Tibial nerve (tissue), 4 donors: ENCODE results near the gene GNAL. TPM values are rescaled to one million over a fixed set of nuclear protein-coding genes. Genes with fewer than 3 reads are reported as not detected.

ENCODE experiments used
- DNase-seq, 2 donors: peaks; one replicate each; pipeline ENCODE4 v3.0.0-alpha.2; 2019; ENCODE audit warnings: low spot score in 2 of 2
- H3K27ac ChIP-seq, 4 donors: fragments of 200-600 bp; sonication (generic) in 3 of 4; one replicate each; pipeline ENCODE4 v1.5.1; 2017 to 2019; ENCODE audit warnings: mild to moderate bottlenecking in 1 of 4
- H3K27me3 ChIP-seq, 2 donors: fragments of 200-600 bp; sonication (generic) in 1 of 2; one replicate each; pipeline versions ENCODE4 v1.5.1 to v1.6.0; 2017 to 2019
- H3K36me3 ChIP-seq, 3 donors: fragments of 200-600 bp; sonication (generic); one replicate each; pipeline ENCODE4 v1.5.1; 2018 to 2019
- H3K4me1 ChIP-seq, 4 donors: fragments of 200-600 bp; sonication (generic) in 3 of 4; one replicate each; pipeline ENCODE4 v1.5.1; 2017 to 2019
- H3K4me3 ChIP-seq, 4 donors: fragments of 200-600 bp; sonication (generic) in 3 of 4; one replicate each; pipeline ENCODE4 v1.5.1; 2017 to 2019; ENCODE audit warnings: mild to moderate bottlenecking in 1 of 4, moderate library complexity in 1 of 4
- H3K9me3 ChIP-seq, 4 donors: fragments of 200-600 bp; sonication (generic) in 3 of 4; one replicate each; pipeline ENCODE4 v1.5.1; 2017 to 2019
- CTCF ChIP-seq, 5 experiments: fragments of 200-600 bp in 3 of 5; fragments of 450-650 bp in 2 of 5; sonication (generic) in 3 of 5; IDR thresholded peaks; one replicate each; pipeline ENCODE4 v1.5.1; 2016 to 2019; ENCODE audit warnings: antibody characterized with exemption in 5 of 5, mild to moderate bottlenecking in 3 of 5, moderate library complexity in 2 of 5
- EP300 ChIP-seq, 2 donors: sonication (generic); formaldehyde crosslinking; IDR thresholded peaks; one replicate each; pipeline ENCODE4 v1.6.1; 2017; ENCODE audit warnings: antibody characterized with exemption in 2 of 2, mild to moderate bottlenecking in 1 of 2
- POLR2A ChIP-seq, 2 donors: fragments of 450-650 bp; IDR thresholded peaks; one replicate each; pipeline ENCODE4 v1.6.1; 2017; ENCODE audit warnings: antibody characterized with exemption in 2 of 2, mild to moderate bottlenecking in 2 of 2, moderate library complexity in 2 of 2
- WGBS, 2 donors: methylation state at CpG; one replicate each; pipeline ENCODE4 v1.1.5; 2018; 5-methylcytosine and 5-hydroxymethylcytosine counted together
- total RNA-seq, 4 donors: library from RNA; depleted of rRNA; stranded (reverse); fragments of >200 nt; gene quantifications; one replicate each; pipeline ENCODE4 v1.1.0, GENCODE V29; 2016

GNAL gene
- total RNA-seq, 4 donors from 2014 or later = 11.3 to 17.3 (median 14.4) TPM

- 64 to 66% methylated on average over 4 of the region's 4 CpGs for WGBS, 2 donors
Measured at GRCh38 chr18:11665146-11665545, 23.9 kb upstream of the GNAL start.

GRCh38 chr18:11665587-11665986, 23.5 kb upstream of the GNAL start:
- H3K4me1 ChIP-seq = no peaks in the 10 kb centered on the region
- 91 to 93% methylated on average over 4 of the region's 4 CpGs for WGBS, 2 donors
- TF ChIP-seq CTCF (IDR thresholded peaks at IDR 0.05) = no peak
- no peaks in the 10 kb centered on the region for H3K9me3 ChIP-seq
- no peak overlapping the region for H3K4me3 ChIP-seq
- no peak overlapping the region for H3K27ac ChIP-seq
- no peaks in the 10 kb centered on the region for H3K36me3 ChIP-seq
- H3K27me3 ChIP-seq = peaks cover 0 to 5% of the 10 kb centered on the region in 2 donors
- DNase-seq = no peak

More at GRCh38 chr18:11665146-11665545, 23.9 kb upstream of the GNAL start:
- Histone ChIP-seq H3K36me3 (no peaks in the 10 kb centered on the region), H3K27ac (no peak overlapping the region), H3K4me1 (no peaks in the 10 kb centered on the region), H3K4me3 (no peak overlapping the region), H3K9me3 (no peaks in the 10 kb centered on the region), H3K27me3 (peaks cover 0 to 5% of the 10 kb centered on the region in 2 donors)
- no peak for TF ChIP-seq EP300 (IDR thresholded peaks at IDR 0.05)
- TF ChIP-seq CTCF (IDR thresholded peaks at IDR 0.05) = no peak
- no peak for TF ChIP-seq POLR2A (IDR thresholded peaks at IDR 0.05)
- no peak for DNase-seq

DNA sequence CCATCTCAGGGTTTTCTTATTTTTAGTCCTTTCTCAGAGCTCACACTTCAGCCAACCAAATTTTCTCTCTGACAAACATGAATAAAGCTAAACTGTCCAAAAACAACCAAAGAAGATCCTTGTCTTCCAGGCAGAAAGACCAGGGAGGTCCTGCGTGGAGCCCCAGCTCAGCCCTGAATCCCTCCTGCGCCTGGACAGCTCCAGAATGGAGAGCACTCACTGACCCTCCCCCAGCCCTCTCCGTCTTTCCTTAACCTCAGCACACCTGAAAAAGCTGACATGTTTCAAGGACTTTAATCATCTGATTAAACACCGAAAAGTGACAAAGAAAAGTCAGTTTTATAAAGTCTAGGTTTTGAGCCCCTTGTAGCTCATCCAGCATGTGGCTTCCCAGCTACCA, 22.9 kb upstream of the GNAL start:
- Histone ChIP-seq H3K4me3 (no peak overlapping the region), H3K27ac (no peak overlapping the region), H3K27me3 (peaks cover 0 to 5% of the 10 kb centered on the region in 2 donors), H3K4me1 (no peaks in the 10 kb centered on the region), H3K9me3 (no peaks in the 10 kb centered on the region), H3K36me3 (no peaks in the 10 kb centered on the region)
- no peak for TF ChIP-seq CTCF (IDR thresholded peaks at IDR 0.05)
- no peak for TF ChIP-seq POLR2A (IDR thresholded peaks at IDR 0.05)
- TF ChIP-seq EP300 (IDR thresholded peaks at IDR 0.05) = no peak
- WGBS, 2 donors = 64 to 65% methylated on average over 4 of the region's 4 CpGs
- DNase-seq = no peak

DNA sequence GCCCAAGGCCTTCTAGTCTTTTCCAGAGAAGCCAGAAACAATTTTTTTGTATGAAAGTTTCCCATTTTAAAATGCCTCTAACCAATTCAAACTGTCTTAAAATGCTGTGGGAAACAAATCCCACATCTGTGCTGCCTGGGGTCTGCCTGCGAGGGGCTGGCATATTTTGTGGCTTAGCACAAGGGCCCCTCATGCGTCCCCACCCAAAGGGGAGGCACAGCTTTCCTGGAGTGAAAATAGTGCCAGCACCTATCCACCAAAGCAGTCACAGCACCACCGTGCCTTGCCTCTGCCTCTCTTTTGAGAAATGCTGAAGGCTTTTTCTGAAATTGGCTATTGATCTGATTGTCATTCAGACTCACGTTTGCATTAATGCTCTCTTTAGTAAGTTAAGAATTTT, 22.2 kb upstream of the GNAL start:
- WGBS, 2 donors = 72 to 76% methylated on average over 4 of the region's 4 CpGs
- H3K27ac ChIP-seq = no peak overlapping the region
- no peak overlapping the region for H3K4me3 ChIP-seq

GRCh38 chr18:11667578-11667977, 21.5 kb upstream of the GNAL start:
- Histone ChIP-seq H3K27ac (no peak overlapping the region), H3K4me1 (no peaks in the 10 kb centered on the region), H3K36me3 (no peaks in the 10 kb centered on the region), H3K9me3 (no peaks in the 10 kb centered on the region), H3K27me3 (peaks cover 0 to 4% of the 10 kb centered on the region in 2 donors), H3K4me3 (no peak overlapping the region)
- DNase-seq = no peak
- 84 to 87% methylated on average over 6 of the region's 6 CpGs for WGBS, 2 donors
- TF ChIP-seq CTCF (IDR thresholded peaks at IDR 0.05) (no peak), EP300 (IDR thresholded peaks at IDR 0.05) (no peak), POLR2A (IDR thresholded peaks at IDR 0.05) (no peak)

More for the DNA sequence above, 22.2 kb upstream of the GNAL start:
- Histone ChIP-seq H3K4me1 (no peaks in the 10 kb centered on the region), H3K36me3 (no peaks in the 10 kb centered on the region), H3K9me3 (no peaks in the 10 kb centered on the region), H3K27me3 (peaks cover 0 to 5% of the 10 kb centered on the region in 2 donors)
- DNase-seq = no peak
- TF ChIP-seq POLR2A (IDR thresholded peaks at IDR 0.05) = no peak
- no peak for TF ChIP-seq EP300 (IDR thresholded peaks at IDR 0.05)
- TF ChIP-seq CTCF (IDR thresholded peaks at IDR 0.05) = no peak
